Neural progenitor cell (in vitro differentiated cells): ENCODE measurements around the gene GALNS. TPM values are rescaled to one million over a fixed set of nuclear protein-coding genes. Genes with fewer than 3 reads are reported as not detected.

Experiments used
- DNase-seq: peaks from one replicate; pipeline ENCODE4 v3.0.0-alpha.2; 2016; ENCODE audit warnings: low spot score
- H2AFZ ChIP-seq: fragments of 200-600 bp; sonication (generic); replicated peaks from 2 replicates; pipeline ENCODE4 v1.6.1; 2016; ENCODE audit warnings: antibody characterized with exemption
- H3F3A ChIP-seq: fragments of 200-600 bp; sonication (generic); 2 replicates; pipeline ENCODE4 v1.6.1; 2016; ENCODE audit warnings: antibody characterized with exemption, low read depth
- H3K27ac ChIP-seq: fragments of 200-600 bp; sonication (generic); 2 replicates; pipeline ENCODE4 v1.5.1; 2016; ENCODE audit warnings: mild to moderate bottlenecking
- H3K27me3 ChIP-seq: fragments of 200-600 bp; sonication (generic); 2 replicates; pipeline ENCODE4 v1.6.1; 2016; ENCODE audit warnings: mild to moderate bottlenecking, moderate library complexity
- H3K36me3 ChIP-seq: fragments of 200-600 bp; sonication (generic); 2 replicates; pipeline ENCODE4 v1.5.1; 2016
- H3K4me1 ChIP-seq: fragments of 200-600 bp; sonication (generic); 2 replicates; pipeline ENCODE4 v1.6.1; 2016; ENCODE audit warnings: mixed run types
- H3K4me2 ChIP-seq: fragments of 200-600 bp; sonication (generic); 2 replicates; pipeline ENCODE4 v1.6.1; 2016
- H3K4me3 ChIP-seq: fragments of 200-600 bp; sonication (generic); 2 replicates; pipeline ENCODE4 v1.5.1; 2016
- H3K79me2 ChIP-seq: fragments of 200-600 bp; sonication (generic); 2 replicates; pipeline ENCODE4 v1.6.1; 2016; ENCODE audit warnings: low read depth
- H3K9ac ChIP-seq: fragments of 200-600 bp; sonication (generic); 2 replicates; pipeline ENCODE4 v1.6.1; 2016
- H3K9me3 ChIP-seq: fragments of 200-600 bp; sonication (generic); 2 replicates; pipeline ENCODE4 v1.5.1; 2016; ENCODE audit warnings: low read depth
- H4K20me1 ChIP-seq: fragments of 200-600 bp; sonication (generic); 2 replicates; pipeline ENCODE4 v1.6.1; 2016; ENCODE audit warnings: low read depth
- H3K27ac Mint-ChIP-seq: 3 replicates; pipeline ENCODE4 v1.8.0; 2021; ENCODE audit warnings: mixed read lengths
- H3K27me3 Mint-ChIP-seq: 2 replicates; pipeline ENCODE4 v1.8.0; 2022; ENCODE audit warnings: low read depth, mild to moderate bottlenecking, inconsistent platforms, moderate library complexity, mixed read lengths; ENCODE audit not compliant: insufficient read depth
- H3K36me3 Mint-ChIP-seq: 3 replicates; pipeline ENCODE4 v1.8.0; 2021; ENCODE audit warnings: mixed read lengths
- H3K4me1 Mint-ChIP-seq: 3 replicates; pipeline ENCODE4 v1.8.0; 2021; ENCODE audit warnings: mixed read lengths
- H3K4me3 Mint-ChIP-seq: 3 replicates; pipeline ENCODE4 v1.8.0; 2021; ENCODE audit warnings: mild to moderate bottlenecking, moderate library complexity, mixed read lengths
- H3K9me3 Mint-ChIP-seq: 3 replicates; pipeline ENCODE4 v1.8.0; 2020; ENCODE audit warnings: mixed read lengths
- EZH2 ChIP-seq: fragments of 200-600 bp; sonication (generic); IDR thresholded peaks from 2 replicates; pipeline ENCODE4 v1.6.1; 2017; ENCODE audit warnings: antibody characterized with exemption, mild to moderate bottlenecking, moderate library complexity
- EZH2phosphoT487 ChIP-seq: fragments of 200-600 bp; sonication (generic); IDR thresholded peaks from 2 replicates; pipeline ENCODE4 v1.6.1; 2017; ENCODE audit warnings: antibody characterized with exemption
- total RNA-seq: library from RNA; depleted of rRNA; stranded (reverse); fragments of >200 nt; gene quantifications from 2 replicates; pipeline ENCODE4 v1.2.3, GENCODE V29; 2015; ENCODE audit warnings: low replicate concordance
- TF ChIP-seq, protein P1 (sequence below): fragments of 200-600 bp; sonication (generic); IDR thresholded peaks from 2 replicates; pipeline ENCODE4 v1.5.1; 2017; ENCODE audit warnings: antibody characterized with exemption, mild to moderate bottlenecking

Gene GALNS
- total RNA-seq, 1 donor from 2014 or later = 5.0 TPM

GRCh38 chr16:88805887-88806393, 50.8 kb downstream of the GALNS start:
- H2AFZ ChIP-seq = no peak overlapping the region
- H3K4me3 Mint-ChIP-seq = no peak overlapping the region
- H3K36me3 Mint-ChIP-seq = peaks cover 4% of the 10 kb centered on the region

GRCh38 chr16:88805340-88805715, 51.4 kb downstream of the GALNS start:
- no peak overlapping the region for H2AFZ ChIP-seq
- H3K4me3 ChIP-seq = no peak overlapping the region
- DNase-seq = no peak
- Mint-ChIP-seq H3K4me1 (peaks cover 3% of the 10 kb centered on the region), H3K36me3 (peaks cover 4% of the 10 kb centered on the region), H3K27me3 (peaks cover 13% of the 10 kb centered on the region), H3K27ac (no peak overlapping the region), H3K9me3 (no peaks in the 10 kb centered on the region), H3K4me3 (peak overlapping the region; percentile 87)
- H3F3A ChIP-seq = peaks cover 59% of the 10 kb centered on the region
- H3K79me2 ChIP-seq = peaks cover 39% of the 10 kb centered on the region
- no peaks in the 10 kb centered on the region for H3K27me3 ChIP-seq
- no peak overlapping the region for H3K9ac ChIP-seq
- H3K36me3 ChIP-seq = no peaks in the 10 kb centered on the region
- H4K20me1 ChIP-seq = peaks cover 48% of the 10 kb centered on the region
- TF ChIP-seq, protein P1, sequence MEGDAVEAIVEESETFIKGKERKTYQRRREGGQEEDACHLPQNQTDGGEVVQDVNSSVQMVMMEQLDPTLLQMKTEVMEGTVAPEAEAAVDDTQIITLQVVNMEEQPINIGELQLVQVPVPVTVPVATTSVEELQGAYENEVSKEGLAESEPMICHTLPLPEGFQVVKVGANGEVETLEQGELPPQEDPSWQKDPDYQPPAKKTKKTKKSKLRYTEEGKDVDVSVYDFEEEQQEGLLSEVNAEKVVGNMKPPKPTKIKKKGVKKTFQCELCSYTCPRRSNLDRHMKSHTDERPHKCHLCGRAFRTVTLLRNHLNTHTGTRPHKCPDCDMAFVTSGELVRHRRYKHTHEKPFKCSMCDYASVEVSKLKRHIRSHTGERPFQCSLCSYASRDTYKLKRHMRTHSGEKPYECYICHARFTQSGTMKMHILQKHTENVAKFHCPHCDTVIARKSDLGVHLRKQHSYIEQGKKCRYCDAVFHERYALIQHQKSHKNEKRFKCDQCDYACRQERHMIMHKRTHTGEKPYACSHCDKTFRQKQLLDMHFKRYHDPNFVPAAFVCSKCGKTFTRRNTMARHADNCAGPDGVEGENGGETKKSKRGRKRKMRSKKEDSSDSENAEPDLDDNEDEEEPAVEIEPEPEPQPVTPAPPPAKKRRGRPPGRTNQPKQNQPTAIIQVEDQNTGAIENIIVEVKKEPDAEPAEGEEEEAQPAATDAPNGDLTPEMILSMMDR = no peak
- no peak for TF ChIP-seq EZH2phosphoT487
- no peak for TF ChIP-seq EZH2
- H3K9me3 ChIP-seq = no peaks in the 10 kb centered on the region
- H3K4me2 ChIP-seq = peak overlapping the region; percentile 99
- no peak overlapping the region for H3K27ac ChIP-seq
- peaks cover 9% of the 10 kb centered on the region for H3K4me1 ChIP-seq

More at GRCh38 chr16:88805887-88806393, 50.8 kb downstream of the GALNS start:
- TF ChIP-seq EZH2phosphoT487 (no peak), EZH2 (no peak)
- TF ChIP-seq, protein P1 = no peak
- H3K79me2 ChIP-seq = peaks cover 45% of the 10 kb centered on the region
- no peaks in the 10 kb centered on the region for H3K27me3 ChIP-seq
- Mint-ChIP-seq H3K27me3 (peaks cover 12% of the 10 kb centered on the region), H3K9me3 (no peaks in the 10 kb centered on the region), H3K4me1 (peaks cover 3% of the 10 kb centered on the region), H3K27ac (no peak overlapping the region)
- H3K4me1 ChIP-seq = peaks cover 13% of the 10 kb centered on the region
- no peak overlapping the region for H3K27ac ChIP-seq
- peaks cover 54% of the 10 kb centered on the region for H4K20me1 ChIP-seq
- H3F3A ChIP-seq = peaks cover 65% of the 10 kb centered on the region
- no peak for DNase-seq
- H3K4me3 ChIP-seq = no peak overlapping the region
- no peaks in the 10 kb centered on the region for H3K9me3 ChIP-seq
- no peak overlapping the region for H3K9ac ChIP-seq
- no peaks in the 10 kb centered on the region for H3K36me3 ChIP-seq
- no peak overlapping the region for H3K4me2 ChIP-seq

DNA sequence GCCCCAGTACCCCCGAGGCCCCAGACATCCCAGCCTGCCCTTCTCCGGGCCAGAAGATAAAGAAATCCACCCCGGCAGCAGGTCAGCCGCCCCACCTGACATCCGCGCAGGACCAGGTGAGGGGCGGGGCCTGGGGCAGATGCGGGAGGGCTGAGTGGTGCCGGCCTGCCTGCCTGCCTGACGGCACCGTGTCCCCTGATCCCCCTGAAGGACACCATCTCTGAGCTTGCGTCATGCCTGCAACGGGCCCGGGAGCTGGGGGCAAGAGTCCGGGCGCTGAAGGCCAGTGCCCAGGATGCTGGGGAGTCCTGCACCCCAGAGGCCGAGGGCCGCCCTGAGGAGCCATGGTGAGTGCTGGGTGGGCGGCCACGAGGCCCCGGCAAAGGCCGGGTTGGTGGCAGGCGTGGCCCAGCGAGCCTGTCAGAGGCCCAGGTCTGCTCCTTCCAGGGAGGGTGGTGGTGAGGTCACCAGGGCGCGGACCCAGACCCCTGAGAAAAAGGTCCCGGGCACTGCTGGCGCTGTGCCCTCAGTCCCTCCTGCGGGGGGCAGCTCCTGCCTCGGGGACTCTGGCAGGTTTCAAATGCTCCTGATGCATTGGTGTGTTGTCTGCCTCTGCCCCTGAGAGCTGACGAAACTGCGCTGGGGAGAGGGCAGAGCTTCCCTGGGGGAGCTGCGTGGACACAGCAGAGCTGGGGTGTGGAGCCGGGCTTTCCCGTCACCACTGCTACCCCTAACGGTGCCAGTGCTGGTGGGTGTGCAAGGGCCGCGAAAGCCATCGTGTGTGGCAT, 52.0 kb downstream of the GALNS start:
- Histone ChIP-seq H3F3A (peaks cover 54% of the 10 kb centered on the region), H3K9me3 (no peaks in the 10 kb centered on the region), H2AFZ (no peak overlapping the region), H4K20me1 (peaks cover 42% of the 10 kb centered on the region), H3K4me3 (peak overlapping the region; percentile 76), H3K4me2 (peak overlapping the region; percentile 99), H3K9ac (peak overlapping the region; percentile 83), H3K27me3 (no peaks in the 10 kb centered on the region), H3K4me1 (peaks cover 9% of the 10 kb centered on the region), H3K79me2 (peaks cover 35% of the 10 kb centered on the region), H3K27ac (no peak overlapping the region), H3K36me3 (no peaks in the 10 kb centered on the region)
- Mint-ChIP-seq H3K4me3 (peak overlapping the region; percentile 87), H3K36me3 (peaks cover 4% of the 10 kb centered on the region), H3K4me1 (no peaks in the 10 kb centered on the region), H3K27ac (no peak overlapping the region), H3K9me3 (no peaks in the 10 kb centered on the region), H3K27me3 (peaks cover 13% of the 10 kb centered on the region)
- TF ChIP-seq EZH2 (no peak), EZH2phosphoT487 (no peak)
- TF ChIP-seq, protein P1 = no peak
- no peak for DNase-seq
